ENCODE results near the gene CR1L.

DNA sequence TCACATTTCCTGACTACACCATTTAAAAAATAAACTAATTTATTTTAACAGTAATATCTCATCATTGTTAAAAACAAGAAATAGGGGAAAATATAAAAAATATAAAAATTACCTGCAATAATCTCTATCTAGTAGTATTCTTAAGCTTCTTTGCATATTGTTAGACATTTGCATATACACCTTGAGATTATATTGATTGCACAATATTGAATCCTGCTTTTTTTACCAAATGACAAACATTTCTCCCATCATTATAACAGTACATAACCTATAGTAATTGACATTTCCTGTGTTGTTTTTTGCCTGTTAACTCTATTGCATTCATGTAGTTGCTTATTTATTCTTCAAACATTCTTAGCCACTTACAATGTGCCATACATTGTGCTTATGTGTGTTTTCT is 11.7 kb upstream of the CR1L start:
- TF ChIP-seq, protein P1, sequence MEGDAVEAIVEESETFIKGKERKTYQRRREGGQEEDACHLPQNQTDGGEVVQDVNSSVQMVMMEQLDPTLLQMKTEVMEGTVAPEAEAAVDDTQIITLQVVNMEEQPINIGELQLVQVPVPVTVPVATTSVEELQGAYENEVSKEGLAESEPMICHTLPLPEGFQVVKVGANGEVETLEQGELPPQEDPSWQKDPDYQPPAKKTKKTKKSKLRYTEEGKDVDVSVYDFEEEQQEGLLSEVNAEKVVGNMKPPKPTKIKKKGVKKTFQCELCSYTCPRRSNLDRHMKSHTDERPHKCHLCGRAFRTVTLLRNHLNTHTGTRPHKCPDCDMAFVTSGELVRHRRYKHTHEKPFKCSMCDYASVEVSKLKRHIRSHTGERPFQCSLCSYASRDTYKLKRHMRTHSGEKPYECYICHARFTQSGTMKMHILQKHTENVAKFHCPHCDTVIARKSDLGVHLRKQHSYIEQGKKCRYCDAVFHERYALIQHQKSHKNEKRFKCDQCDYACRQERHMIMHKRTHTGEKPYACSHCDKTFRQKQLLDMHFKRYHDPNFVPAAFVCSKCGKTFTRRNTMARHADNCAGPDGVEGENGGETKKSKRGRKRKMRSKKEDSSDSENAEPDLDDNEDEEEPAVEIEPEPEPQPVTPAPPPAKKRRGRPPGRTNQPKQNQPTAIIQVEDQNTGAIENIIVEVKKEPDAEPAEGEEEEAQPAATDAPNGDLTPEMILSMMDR (conservative IDR thresholded peaks at IDR 0.05; ENCODE audit: low read depth, low read length), result no peak
- TF ChIP-seq EZH2 (IDR thresholded peaks at IDR 0.05; ENCODE audit: borderline replicate concordance, low read depth, low read length, poor library complexity, severe bottlenecking), result no peak

Measured in A673 (cell line).